ENCODE results near the gene BSND.

The BSND gene

GRCh38 chr1:55054396-55054795, 55.7 kb downstream of the BSND start:
- no peak for DNase-seq (ENCODE audit: extremely low read depth, low read depth)
- H3K4me3 ChIP-seq (replicated peaks; ENCODE audit: low read depth, low read length): no peak overlapping the region
- TF ChIP-seq CTCF (IDR thresholded peaks at IDR 0.05; ENCODE audit: low read depth, low read length, missing control alignments): no peak

- no peak for DNase-seq (ENCODE audit: extremely low read depth, low read depth)
- TF ChIP-seq CTCF (IDR thresholded peaks at IDR 0.05; ENCODE audit: low read depth, low read length, missing control alignments): no peak
- no peak overlapping the region for H3K4me3 ChIP-seq (replicated peaks; ENCODE audit: low read depth, low read length)
Observed at GRCh38 chr1:55055084-55055882, 56.5 kb downstream of the BSND start.

- TF ChIP-seq CTCF (IDR thresholded peaks at IDR 0.05; ENCODE audit: low read depth, low read length, missing control alignments): no peak
- DNase-seq (ENCODE audit: extremely low read depth, low read depth): no peak
- no peak overlapping the region for H3K4me3 ChIP-seq (replicated peaks; ENCODE audit: low read depth, low read length)
Observed at GRCh38 chr1:55055951-55056631, 57.4 kb downstream of the BSND start.

GRCh38 chr1:55056632-55056992, 57.9 kb downstream of the BSND start:
- TF ChIP-seq CTCF (IDR thresholded peaks at IDR 0.05; ENCODE audit: low read depth, low read length, missing control alignments): no peak
- no peak overlapping the region for H3K4me3 ChIP-seq (replicated peaks; ENCODE audit: low read depth, low read length)
- DNase-seq (ENCODE audit: extremely low read depth, low read depth): no peak

- H3K4me3 ChIP-seq (replicated peaks; ENCODE audit: low read depth, low read length): no peak overlapping the region
- no peak for DNase-seq (ENCODE audit: extremely low read depth, low read depth)
- no peak for TF ChIP-seq CTCF (IDR thresholded peaks at IDR 0.05; ENCODE audit: low read depth, low read length, missing control alignments)
Observed at GRCh38 chr1:55057270-55057955, 58.7 kb downstream of the BSND start.

GRCh38 chr1:55057956-55058298, 59.2 kb downstream of the BSND start:
- no peak for DNase-seq (ENCODE audit: extremely low read depth, low read depth)
- TF ChIP-seq CTCF (IDR thresholded peaks at IDR 0.05; ENCODE audit: low read depth, low read length, missing control alignments): no peak

More at GRCh38 chr1:55057956-55058298, 59.2 kb downstream of the BSND start:
- H3K4me3 ChIP-seq (replicated peaks; ENCODE audit: low read depth, low read length): no peak overlapping the region

All from HFF-Myc (cell line).